Measurements from ENCODE around the gene NRIP1. TPM values are rescaled to one million over a fixed set of nuclear protein-coding genes. Genes with fewer than 3 reads are reported as not detected.

Gene NRIP1
- total and polyA plus RNA-seq, 9 of the 15 experiments (the other 6 are each of a cell fraction or from before 2014, with no cell fraction given) = 4.3 to 42.8 (median 19.6) TPM

- no peaks in the 10 kb centered on the region for H3K79me2 ChIP-seq (ENCODE audit: control insufficient read depth, insufficient read depth, low read length)
- ATAC-seq (no peak; the same call in 2 of the 3 replicates), DNase-seq (ENCODE audit: extremely low read depth in 1 of 4, low spot score in 3 of 4) (no peak), FAIRE-seq (no peak)
- H4K20me1 ChIP-seq (replicated peaks; ENCODE audit: control insufficient read depth, insufficient read depth, low read length) = no peaks in the 10 kb centered on the region
- H2AFZ ChIP-seq (ENCODE audit: low read depth, low read length) = peak overlapping the region; percentile 25; the same call in 1 of the 2 replicates
- no peak overlapping the region for H3K4me2 ChIP-seq (ENCODE audit: insufficient read depth, low read length)
- no peak overlapping the region for H3K27ac ChIP-seq (ENCODE audit: extremely low read depth, low read depth, low read length)
- ChIA-PET POLR2A (interaction anchor here (1.0 kb wide), 1 partner anchor 10 kb away, joined by 3 read pairs; no protein-coding TSS in a partner anchor), CTCF (ENCODE audit: low intra/inter-chr PET ratio) (no interaction called here)
- H3K9ac ChIP-seq (ENCODE audit: insufficient read depth in 1 of 2, low read depth in 2 of 2, low read length in 2 of 2) = no peak overlapping the region
- H3K27me3 ChIP-seq (ENCODE audit: control insufficient read depth in 2 of 2, insufficient read depth in 2 of 2, low read length in 2 of 2) = no peaks in the 10 kb centered on the region
- no peaks in the 10 kb centered on the region for H3K9me1 ChIP-seq (ENCODE audit: control insufficient read depth, insufficient read depth, low read length)
- H3K9me3 ChIP-seq (replicated peaks; ENCODE audit: control insufficient read depth, insufficient read depth, low read depth, low read length) = no peaks in the 10 kb centered on the region
- intact Hi-C loops (cut with micrococcal nuclease) (no loop called here), in situ Hi-C loops (cut with MboI) (no loop called here)
- no peak for TF ChIP-seq PTRF (tag; IDR thresholded peaks at IDR 0.05)
- TF ChIP-seq, protein P1, sequence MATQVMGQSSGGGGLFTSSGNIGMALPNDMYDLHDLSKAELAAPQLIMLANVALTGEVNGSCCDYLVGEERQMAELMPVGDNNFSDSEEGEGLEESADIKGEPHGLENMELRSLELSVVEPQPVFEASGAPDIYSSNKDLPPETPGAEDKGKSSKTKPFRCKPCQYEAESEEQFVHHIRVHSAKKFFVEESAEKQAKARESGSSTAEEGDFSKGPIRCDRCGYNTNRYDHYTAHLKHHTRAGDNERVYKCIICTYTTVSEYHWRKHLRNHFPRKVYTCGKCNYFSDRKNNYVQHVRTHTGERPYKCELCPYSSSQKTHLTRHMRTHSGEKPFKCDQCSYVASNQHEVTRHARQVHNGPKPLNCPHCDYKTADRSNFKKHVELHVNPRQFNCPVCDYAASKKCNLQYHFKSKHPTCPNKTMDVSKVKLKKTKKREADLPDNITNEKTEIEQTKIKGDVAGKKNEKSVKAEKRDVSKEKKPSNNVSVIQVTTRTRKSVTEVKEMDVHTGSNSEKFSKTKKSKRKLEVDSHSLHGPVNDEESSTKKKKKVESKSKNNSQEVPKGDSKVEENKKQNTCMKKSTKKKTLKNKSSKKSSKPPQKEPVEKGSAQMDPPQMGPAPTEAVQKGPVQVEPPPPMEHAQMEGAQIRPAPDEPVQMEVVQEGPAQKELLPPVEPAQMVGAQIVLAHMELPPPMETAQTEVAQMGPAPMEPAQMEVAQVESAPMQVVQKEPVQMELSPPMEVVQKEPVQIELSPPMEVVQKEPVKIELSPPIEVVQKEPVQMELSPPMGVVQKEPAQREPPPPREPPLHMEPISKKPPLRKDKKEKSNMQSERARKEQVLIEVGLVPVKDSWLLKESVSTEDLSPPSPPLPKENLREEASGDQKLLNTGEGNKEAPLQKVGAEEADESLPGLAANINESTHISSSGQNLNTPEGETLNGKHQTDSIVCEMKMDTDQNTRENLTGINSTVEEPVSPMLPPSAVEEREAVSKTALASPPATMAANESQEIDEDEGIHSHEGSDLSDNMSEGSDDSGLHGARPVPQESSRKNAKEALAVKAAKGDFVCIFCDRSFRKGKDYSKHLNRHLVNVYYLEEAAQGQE (IDR thresholded peaks at IDR 0.05; ENCODE audit: borderline replicate concordance) = peak; percentile 90
- TF ChIP-seq, protein P1 (CRISPR knock-in tag; IDR thresholded peaks at IDR 0.05; ENCODE audit: low read depth) = no peak
- WGBS (ENCODE audit: insufficient coverage, low coverage, missing lambda C conversion rate) = 8% methylated on average over 3 of the region's 3 CpGs
- no TSS peak for BruUV-seq (replicated peaks)
- no peak overlapping the region for H3K4me3 ChIP-seq
- H3K36me3 ChIP-seq (ENCODE audit: control insufficient read depth, insufficient read depth, low read length) = no peaks in the 10 kb centered on the region
- H3K4me1 ChIP-seq (replicated peaks in 1 of 2; ENCODE audit: control insufficient read depth in 2 of 2, insufficient read depth in 2 of 2, low read length in 2 of 2) = no peaks in the 10 kb centered on the region; a peak in 1 of 5 replicates
These were observed 148.1 kb downstream of the NRIP1 start for GRCh38 chr21:14916676-14917141.

Measured in K562 (cell line).